AG09319 (cell line): ENCODE results near the gene ATP13A3.
A peak's percentile ranks its signal among the peaks of the same experiment; 100 is the strongest.

ENCODE experiments used
- DNase-seq: peaks from one replicate; pipeline ENCODE4 v3.0.0-alpha.2; 2010; ENCODE audit warnings: low read depth; ENCODE audit errors: extremely low read depth
- TF ChIP-seq, protein P1 (sequence below): IDR thresholded peaks from 2 replicates; pipeline ENCODE4 v1.5.1; 2011; ENCODE audit warnings: low read depth, mild to moderate bottlenecking, inconsistent platforms, low read length, moderate library complexity

The ATP13A3 gene

DNA sequence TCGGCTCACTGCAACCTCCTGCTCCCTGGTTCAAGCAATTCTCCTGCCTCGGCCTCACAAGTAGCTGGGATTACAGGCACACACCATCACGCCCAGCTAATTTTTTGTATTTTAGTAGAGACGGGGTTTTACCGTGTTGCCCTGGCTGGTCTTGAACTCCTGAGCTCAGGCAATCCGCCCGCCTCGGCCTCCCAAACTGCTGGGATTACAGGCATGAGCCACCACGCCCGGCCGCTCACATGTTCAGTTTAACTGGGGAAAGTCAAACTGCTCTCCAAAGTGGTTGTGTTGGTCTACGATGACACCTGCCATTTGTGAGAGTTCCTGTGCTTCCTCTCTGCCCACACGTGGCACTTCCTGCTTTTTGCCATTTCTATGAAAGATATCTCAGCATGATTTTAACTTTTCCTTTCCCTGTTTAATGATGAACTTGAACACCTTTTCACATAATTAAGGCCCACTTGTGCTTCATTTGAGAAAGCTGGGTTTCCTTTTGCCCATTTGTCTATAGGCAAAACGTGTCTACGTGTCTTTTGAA lies 86.9 kb downstream of the ATP13A3 start:
- TF ChIP-seq, protein P1, sequence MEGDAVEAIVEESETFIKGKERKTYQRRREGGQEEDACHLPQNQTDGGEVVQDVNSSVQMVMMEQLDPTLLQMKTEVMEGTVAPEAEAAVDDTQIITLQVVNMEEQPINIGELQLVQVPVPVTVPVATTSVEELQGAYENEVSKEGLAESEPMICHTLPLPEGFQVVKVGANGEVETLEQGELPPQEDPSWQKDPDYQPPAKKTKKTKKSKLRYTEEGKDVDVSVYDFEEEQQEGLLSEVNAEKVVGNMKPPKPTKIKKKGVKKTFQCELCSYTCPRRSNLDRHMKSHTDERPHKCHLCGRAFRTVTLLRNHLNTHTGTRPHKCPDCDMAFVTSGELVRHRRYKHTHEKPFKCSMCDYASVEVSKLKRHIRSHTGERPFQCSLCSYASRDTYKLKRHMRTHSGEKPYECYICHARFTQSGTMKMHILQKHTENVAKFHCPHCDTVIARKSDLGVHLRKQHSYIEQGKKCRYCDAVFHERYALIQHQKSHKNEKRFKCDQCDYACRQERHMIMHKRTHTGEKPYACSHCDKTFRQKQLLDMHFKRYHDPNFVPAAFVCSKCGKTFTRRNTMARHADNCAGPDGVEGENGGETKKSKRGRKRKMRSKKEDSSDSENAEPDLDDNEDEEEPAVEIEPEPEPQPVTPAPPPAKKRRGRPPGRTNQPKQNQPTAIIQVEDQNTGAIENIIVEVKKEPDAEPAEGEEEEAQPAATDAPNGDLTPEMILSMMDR = no peak
- DNase-seq = no peak

- TF ChIP-seq, protein P1 = no peak
These were observed 87.6 kb downstream of the ATP13A3 start, which contains the start of gene GP5 for GRCh38 chr3:194399166-194399565. GP5 (minus strand) TSS chr3:194399266; CDS start chr3:194398282, 984 bp downstream.

DNA sequence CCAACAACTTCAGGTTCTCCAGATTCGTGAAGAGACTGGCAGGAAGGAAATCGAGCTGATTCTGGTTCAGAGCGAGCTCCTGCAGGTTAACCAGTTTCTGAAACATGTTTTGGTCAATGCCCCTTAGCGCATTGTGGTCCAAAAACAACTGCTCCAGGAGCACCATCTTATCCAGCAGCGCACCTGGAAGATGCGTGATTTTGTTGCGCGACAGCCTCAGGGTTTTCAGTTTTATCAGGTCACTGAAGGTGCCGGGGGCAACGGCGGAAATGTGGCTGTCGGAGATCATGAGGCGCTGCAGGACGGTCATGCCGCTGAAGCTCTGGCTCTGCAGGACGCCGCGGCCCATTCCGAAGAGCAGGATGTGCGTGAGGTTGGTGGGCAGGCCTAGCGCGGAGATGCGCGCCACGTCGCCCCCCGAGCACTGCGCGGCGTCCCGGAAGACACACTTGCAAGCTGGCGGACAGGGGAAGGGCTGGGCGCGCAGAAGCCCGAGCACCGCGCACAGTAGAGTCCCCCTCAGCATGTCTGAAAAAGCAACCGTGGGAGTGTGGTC lies 89.0 kb downstream of the ATP13A3 start:
- DNase-seq = no peak
- TF ChIP-seq, protein P1 = no peak

More at GRCh38 chr3:194399166-194399565, 87.6 kb downstream of the ATP13A3 start, which contains the start of gene GP5:
- DNase-seq = no peak

GRCh38 chr3:194396859-194397756 lies 89.7 kb downstream of the ATP13A3 start:
- no peak for DNase-seq
- TF ChIP-seq, protein P1 = no peak

DNA sequence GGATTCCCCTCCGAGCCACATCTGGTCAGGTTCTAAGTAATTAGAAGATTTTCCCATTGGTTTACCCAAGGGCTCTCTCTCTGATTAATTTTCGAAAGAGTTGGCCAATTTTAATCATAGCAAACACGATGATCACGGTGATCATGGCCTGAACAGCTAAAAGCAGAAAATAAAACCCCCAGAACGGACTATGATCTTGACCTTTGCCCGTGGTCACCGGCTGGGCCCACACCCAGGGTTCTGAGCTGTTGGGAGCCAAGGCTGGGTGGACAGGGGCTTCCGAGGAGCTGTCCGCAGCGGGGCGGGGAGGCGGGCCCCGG lies 90.3 kb downstream of the ATP13A3 start:
- DNase-seq = no peak
- TF ChIP-seq, protein P1 = no peak

DNA sequence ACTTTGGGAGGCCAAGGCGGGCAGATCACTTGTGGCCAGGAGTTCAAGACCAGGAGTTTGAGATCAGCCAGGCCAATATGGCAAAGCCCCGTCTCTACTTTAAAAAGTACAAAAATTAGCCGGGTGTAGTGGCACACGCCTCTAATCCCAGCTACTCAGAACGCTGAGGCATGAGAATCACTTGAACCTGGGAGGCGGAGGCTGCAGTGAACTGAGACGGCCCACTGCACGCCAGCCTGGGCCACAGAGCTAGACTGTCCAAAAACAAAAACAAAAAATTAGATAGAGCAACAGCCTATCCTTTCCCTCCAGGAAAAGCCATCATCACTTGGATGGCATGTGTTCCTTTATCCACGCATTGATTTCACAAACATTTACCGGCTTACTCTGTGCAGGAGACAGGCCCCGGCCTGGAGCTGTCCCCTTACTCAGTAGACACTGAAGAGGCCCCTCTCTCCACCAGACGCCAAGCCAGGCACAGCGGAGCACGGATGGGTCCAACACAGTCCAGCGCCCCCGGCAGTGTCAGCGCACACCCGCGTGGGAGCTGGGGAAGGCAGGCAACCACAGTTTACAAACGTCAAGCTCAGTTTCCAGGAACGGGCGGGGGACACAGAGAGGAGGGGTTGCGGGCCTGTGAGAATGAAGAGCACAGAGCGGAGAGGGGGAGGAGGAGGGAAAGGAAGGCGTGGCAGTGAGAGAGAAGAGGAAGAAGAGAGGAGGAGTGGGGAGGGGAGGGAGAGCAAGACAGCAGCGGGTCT lies 90.8 kb downstream of the ATP13A3 start:
- DNase-seq = peak; percentile 68
- TF ChIP-seq, protein P1 = no peak
